GM12878 (cell line): ENCODE data around the gene TDO2. TPM values are rescaled to one million over a fixed set of nuclear protein-coding genes. Genes with fewer than 3 reads are reported as not detected.

Experiments used
- ATF7 ChIP-seq: fragments of 450-650 bp; IDR thresholded peaks from 2 replicates; pipeline ENCODE4 v1.6.1; 2016; ENCODE audit warnings: low read depth, mild to moderate bottlenecking
- MEF2A ChIP-seq: IDR thresholded peaks from 2 replicates; pipeline ENCODE4 v1.6.1; 2011; ENCODE audit warnings: low read depth, mild to moderate bottlenecking, low read length, moderate library complexity; ENCODE audit not compliant: insufficient read depth
- RFX5 ChIP-seq: IDR thresholded peaks from 2 replicates; pipeline ENCODE4 v1.6.1; 2011; ENCODE audit warnings: low read depth, low read length, improper control_type of control experiment
- SREBF2 ChIP-seq: IDR thresholded peaks from 2 replicates; pipeline ENCODE4 v1.6.1; 2012; ENCODE audit warnings: mild to moderate bottlenecking, low read length
- STAT3 ChIP-seq: IDR thresholded peaks from 2 replicates; pipeline ENCODE4 v1.6.1; 2011; ENCODE audit warnings: low read depth, low read length, improper control_type of control experiment
- TBL1XR1 ChIP-seq: IDR thresholded peaks from 2 replicates; pipeline ENCODE4 v1.6.1; 2012; ENCODE audit warnings: low read depth, low read length, improper control_type of control experiment
- TCF7 ChIP-seq: IDR thresholded peaks from 2 replicates; pipeline ENCODE4 v1.6.1; 2014; ENCODE audit warnings: antibody characterized with exemption, borderline replicate concordance
- polyA plus RNA-seq, 11 experiments: library from polyadenylated mRNA; depleted of rRNA in 4 of 11; unstranded in 6 of 11; stranded (reverse) in 5 of 11; fragments of >200 nt; fragmentation: Nextera tagmentation in 4 of 11; fragmentation: Illumina TruSeq in 1 of 11; extraction: Ambion mirVana in 4 of 11; extraction: Trizol in 1 of 11; gene quantifications; 1 replicate in 1 of 11; 2 replicates in 10 of 11; pipeline versions ENCODE4 v1.2.1 to v1.2.3, GENCODE V29; 2011 to 2016; ENCODE audit warnings: inconsistent platforms in 2 of 11, missing spikeins in 2 of 11, low read depth in 1 of 11
- total RNA-seq, 4 experiments: library from RNA; depleted of rRNA in 3 of 4; stranded (reverse); fragments of >200 nt in 3 of 4; fragmentation: Illumina TruSeq in 1 of 4; extraction: Trizol in 1 of 4; gene quantifications; 2 replicates each; pipeline versions ENCODE4 v1.2.1 to v1.2.3, GENCODE V29; 2013 to 2021
- TF ChIP-seq, protein P1 (sequence below): fragments of 450-650 bp; IDR thresholded peaks from 2 replicates; pipeline ENCODE4 v1.6.1; 2018; ENCODE audit warnings: mild to moderate bottlenecking, low read depth, moderate library complexity; ENCODE audit not compliant: partially characterized antibody
- TF ChIP-seq, protein P2 (sequence below): IDR thresholded peaks from 2 replicates; pipeline ENCODE4 v1.6.1; 2011; ENCODE audit warnings: borderline replicate concordance, low read depth, mild to moderate bottlenecking, moderate library complexity, mixed read lengths, low read length; ENCODE audit not compliant: insufficient read depth; ENCODE audit errors: extremely low read length
- TF ChIP-seq, protein P3 (sequence below): IDR thresholded peaks from 2 replicates; pipeline ENCODE4 v1.6.1; 2011; ENCODE audit warnings: borderline replicate concordance, low read depth, mild to moderate bottlenecking, moderate library complexity, low read length; ENCODE audit not compliant: insufficient read depth, poor library complexity, severe bottlenecking

Gene TDO2
- total and polyA plus RNA-seq, 10 of the 15 experiments (the other 5 are each of a cell fraction or from before 2014, with no cell fraction given), result 0.12 to 1.5 (median 0.23) TPM; not detected in 1

DNA sequence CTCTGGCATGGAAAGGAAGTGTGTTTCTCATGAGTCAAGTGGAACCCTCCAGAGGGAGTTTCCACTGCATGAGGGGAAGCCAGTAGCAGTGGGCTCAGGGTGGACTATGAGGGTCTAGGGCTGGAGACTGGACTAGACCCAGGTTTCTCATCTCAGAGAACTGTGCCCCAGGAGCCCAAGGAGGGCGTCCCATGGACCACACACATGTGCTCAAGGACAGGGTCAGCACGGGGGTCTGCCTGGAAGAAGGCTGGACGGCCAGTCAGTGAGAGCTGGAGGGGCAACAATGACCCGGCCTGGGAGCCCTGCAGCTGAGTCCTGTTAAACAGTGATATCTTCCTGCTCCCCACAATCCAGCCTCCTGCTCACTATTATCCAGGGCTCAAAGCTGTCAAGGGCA, 55.9 kb downstream of the TDO2 start (continued):
- TF ChIP-seq, protein P1, sequence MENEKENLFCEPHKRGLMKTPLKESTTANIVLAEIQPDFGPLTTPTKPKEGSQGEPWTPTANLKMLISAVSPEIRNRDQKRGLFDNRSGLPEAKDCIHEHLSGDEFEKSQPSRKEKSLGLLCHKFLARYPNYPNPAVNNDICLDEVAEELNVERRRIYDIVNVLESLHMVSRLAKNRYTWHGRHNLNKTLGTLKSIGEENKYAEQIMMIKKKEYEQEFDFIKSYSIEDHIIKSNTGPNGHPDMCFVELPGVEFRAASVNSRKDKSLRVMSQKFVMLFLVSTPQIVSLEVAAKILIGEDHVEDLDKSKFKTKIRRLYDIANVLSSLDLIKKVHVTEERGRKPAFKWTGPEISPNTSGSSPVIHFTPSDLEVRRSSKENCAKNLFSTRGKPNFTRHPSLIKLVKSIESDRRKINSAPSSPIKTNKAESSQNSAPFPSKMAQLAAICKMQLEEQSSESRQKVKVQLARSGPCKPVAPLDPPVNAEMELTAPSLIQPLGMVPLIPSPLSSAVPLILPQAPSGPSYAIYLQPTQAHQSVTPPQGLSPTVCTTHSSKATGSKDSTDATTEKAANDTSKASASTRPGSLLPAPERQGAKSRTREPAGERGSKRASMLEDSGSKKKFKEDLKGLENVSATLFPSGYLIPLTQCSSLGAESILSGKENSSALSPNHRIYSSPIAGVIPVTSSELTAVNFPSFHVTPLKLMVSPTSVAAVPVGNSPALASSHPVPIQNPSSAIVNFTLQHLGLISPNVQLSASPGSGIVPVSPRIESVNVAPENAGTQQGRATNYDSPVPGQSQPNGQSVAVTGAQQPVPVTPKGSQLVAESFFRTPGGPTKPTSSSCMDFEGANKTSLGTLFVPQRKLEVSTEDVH, result no peak
- TF ChIP-seq, protein P2, sequence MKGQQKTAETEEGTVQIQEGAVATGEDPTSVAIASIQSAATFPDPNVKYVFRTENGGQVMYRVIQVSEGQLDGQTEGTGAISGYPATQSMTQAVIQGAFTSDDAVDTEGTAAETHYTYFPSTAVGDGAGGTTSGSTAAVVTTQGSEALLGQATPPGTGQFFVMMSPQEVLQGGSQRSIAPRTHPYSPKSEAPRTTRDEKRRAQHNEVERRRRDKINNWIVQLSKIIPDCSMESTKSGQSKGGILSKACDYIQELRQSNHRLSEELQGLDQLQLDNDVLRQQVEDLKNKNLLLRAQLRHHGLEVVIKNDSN, result no peak
- TF ChIP-seq, protein P3, sequence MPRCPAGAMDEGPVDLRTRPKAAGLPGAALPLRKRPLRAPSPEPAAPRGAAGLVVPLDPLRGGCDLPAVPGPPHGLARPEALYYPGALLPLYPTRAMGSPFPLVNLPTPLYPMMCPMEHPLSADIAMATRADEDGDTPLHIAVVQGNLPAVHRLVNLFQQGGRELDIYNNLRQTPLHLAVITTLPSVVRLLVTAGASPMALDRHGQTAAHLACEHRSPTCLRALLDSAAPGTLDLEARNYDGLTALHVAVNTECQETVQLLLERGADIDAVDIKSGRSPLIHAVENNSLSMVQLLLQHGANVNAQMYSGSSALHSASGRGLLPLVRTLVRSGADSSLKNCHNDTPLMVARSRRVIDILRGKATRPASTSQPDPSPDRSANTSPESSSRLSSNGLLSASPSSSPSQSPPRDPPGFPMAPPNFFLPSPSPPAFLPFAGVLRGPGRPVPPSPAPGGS, result no peak
- TF ChIP-seq TCF7 (no peak), ATF7 (no peak), TBL1XR1 (no peak), RFX5 (no peak), SREBF2 (no peak), MEF2A (no peak), STAT3 (no peak)
